ENCODE measurements around the gene ASB2. TPM values are rescaled to one million over a fixed set of nuclear protein-coding genes. Genes with fewer than 3 reads are reported as not detected.

ASB2 gene
- total RNA-seq, 2 donors from 2014 or later, result 115 to 187 TPM

DNA sequence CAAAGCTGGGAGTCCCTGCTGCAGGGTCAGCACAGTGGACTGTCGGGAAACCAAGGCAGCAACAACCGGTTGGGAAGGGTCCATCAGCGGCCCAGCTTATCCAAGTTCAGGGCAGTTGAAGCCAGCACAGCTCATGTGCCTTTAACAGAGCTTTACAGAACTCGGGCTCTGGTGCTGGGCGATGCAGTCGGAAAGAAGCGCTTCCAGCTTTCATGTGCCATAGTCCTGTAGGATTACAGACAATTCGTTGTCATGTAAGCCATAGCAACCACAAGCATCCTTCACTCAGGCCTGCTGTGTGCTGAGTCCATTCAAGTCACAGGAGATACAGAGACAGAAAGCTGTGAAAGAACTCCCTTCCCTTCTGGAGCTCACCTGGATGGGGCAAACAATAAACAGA, 52.7 kb downstream of the ASB2 start:
- no peaks in the 10 kb centered on the region for H3K27me3 ChIP-seq
- TF ChIP-seq, protein P1, sequence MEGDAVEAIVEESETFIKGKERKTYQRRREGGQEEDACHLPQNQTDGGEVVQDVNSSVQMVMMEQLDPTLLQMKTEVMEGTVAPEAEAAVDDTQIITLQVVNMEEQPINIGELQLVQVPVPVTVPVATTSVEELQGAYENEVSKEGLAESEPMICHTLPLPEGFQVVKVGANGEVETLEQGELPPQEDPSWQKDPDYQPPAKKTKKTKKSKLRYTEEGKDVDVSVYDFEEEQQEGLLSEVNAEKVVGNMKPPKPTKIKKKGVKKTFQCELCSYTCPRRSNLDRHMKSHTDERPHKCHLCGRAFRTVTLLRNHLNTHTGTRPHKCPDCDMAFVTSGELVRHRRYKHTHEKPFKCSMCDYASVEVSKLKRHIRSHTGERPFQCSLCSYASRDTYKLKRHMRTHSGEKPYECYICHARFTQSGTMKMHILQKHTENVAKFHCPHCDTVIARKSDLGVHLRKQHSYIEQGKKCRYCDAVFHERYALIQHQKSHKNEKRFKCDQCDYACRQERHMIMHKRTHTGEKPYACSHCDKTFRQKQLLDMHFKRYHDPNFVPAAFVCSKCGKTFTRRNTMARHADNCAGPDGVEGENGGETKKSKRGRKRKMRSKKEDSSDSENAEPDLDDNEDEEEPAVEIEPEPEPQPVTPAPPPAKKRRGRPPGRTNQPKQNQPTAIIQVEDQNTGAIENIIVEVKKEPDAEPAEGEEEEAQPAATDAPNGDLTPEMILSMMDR (IDR thresholded peaks at IDR 0.05), result no peak
- no peaks in the 10 kb centered on the region for H3K36me3 ChIP-seq
- no peak overlapping the region for H3K27ac ChIP-seq
- H3K4me3 ChIP-seq, result no peak overlapping the region
- no peaks in the 10 kb centered on the region for H3K9me3 ChIP-seq
- H3K4me1 ChIP-seq, result no peaks in the 10 kb centered on the region
- no peak for DNase-seq (ENCODE audit: low spot score)

DNA sequence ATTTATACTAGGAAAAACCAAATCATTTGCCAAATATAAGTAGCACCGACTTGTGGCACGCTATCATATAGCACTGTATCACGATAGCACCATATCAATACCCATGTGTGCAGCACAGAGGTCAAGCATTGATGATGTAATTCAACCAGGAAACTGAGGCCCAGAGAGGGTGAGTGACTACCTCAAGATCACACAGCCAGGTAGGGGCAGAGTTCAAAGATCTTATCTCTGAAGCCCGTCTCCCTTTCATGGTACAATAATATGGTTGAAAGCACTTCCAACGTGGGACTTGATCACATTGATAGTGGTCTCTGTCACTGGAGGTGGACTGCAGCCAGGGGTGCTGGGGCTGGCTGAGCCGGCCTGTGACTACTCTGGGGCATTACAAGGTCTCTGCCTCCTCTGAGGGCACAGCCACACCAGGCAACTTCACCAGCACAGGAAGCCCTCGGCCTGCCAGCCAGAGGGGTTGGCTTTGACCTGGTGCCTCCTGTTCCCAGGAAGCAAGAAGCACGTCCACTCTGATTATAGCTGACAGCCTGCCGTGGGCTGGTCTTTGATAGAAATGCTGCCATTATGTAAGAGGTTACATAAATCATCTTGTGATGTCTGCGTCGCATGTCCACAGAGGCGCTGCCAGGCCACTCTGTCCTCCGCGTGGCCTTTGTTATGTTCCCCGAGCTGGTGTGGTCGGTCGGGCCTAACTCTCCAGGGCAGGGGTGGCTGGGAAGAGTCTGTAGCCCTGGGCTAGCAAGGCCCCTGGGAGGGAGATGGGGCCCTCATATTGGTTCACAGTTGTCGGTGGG, 55.2 kb downstream of the ASB2 start:
- Histone ChIP-seq H3K9me3 (no peaks in the 10 kb centered on the region), H3K36me3 (no peaks in the 10 kb centered on the region), H3K4me1 (no peaks in the 10 kb centered on the region), H3K27ac (no peak overlapping the region), H3K4me3 (no peak overlapping the region), H3K27me3 (no peaks in the 10 kb centered on the region)
- no peak for DNase-seq (ENCODE audit: low spot score)
- TF ChIP-seq, protein P1 (IDR thresholded peaks at IDR 0.05), result no peak

DNA sequence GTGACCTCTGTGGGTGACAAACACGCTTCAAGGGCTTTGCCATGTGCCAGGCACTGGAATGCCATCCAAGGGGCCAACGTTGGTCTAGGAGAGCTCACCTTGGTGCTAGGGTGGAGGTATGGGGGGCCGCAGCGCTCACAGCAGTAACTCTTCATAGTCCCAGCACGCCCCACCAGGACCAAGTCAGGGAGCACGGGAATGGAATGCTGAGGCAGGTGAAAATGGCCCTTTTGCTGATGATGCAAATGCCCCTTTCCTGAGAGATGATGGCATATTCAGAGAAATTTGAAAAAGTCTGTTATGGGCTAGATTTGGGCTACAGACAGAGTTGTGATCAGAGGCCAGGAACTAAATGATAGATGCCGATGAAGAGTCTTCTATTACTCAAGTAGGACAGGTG, 59.2 kb downstream of the ASB2 start:
- Histone ChIP-seq H3K9me3 (no peaks in the 10 kb centered on the region), H3K36me3 (no peaks in the 10 kb centered on the region), H3K4me1 (no peaks in the 10 kb centered on the region), H3K27ac (no peak overlapping the region), H3K27me3 (no peaks in the 10 kb centered on the region), H3K4me3 (no peak overlapping the region)
- DNase-seq (ENCODE audit: low spot score), result no peak
- TF ChIP-seq, protein P1 (IDR thresholded peaks at IDR 0.05), result no peak

DNA sequence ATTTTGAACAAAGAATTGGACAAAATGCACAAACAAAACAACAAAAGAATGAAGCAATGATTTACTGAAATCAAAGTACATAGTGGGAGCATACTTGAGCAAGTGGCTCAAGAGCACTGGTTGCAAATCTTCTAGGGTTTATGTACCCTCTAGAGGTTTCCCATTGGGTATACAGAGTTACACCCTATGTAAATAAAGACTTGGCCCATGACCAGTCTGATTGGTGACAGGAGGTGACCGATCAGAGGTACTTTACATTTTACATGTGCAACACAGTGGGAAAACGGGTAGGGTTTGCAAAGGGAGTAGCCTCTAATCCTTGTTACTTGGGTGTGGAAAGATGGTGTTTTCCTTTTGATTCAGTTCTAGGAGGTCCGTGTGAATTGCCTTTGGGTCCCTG, 59.9 kb downstream of the ASB2 start:
- Histone ChIP-seq H3K4me3 (no peak overlapping the region), H3K4me1 (no peaks in the 10 kb centered on the region), H3K9me3 (no peaks in the 10 kb centered on the region), H3K27me3 (no peaks in the 10 kb centered on the region), H3K36me3 (no peaks in the 10 kb centered on the region), H3K27ac (no peak overlapping the region)
- no peak for DNase-seq (ENCODE audit: low spot score)
- TF ChIP-seq, protein P1 (IDR thresholded peaks at IDR 0.05), result no peak

DNA sequence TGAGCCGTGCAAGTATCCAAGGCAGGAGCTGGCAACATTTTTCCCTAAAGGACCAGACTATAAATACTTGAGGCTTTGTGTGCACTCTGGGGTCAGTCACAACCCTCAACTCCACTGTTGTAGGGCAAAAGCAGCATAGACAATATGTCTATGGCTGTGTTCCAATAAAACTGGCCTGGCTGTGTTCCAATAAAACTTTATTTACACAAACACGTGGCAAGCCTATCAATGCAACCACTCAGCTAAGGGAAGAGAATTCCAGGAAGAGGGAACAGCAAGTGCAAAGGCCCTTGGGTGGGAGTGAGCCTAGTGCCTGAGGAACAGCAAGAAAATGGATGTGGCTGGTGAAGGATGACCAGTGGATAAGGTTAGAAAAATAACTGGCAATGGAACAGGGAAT, 60.6 kb downstream of the ASB2 start:
- TF ChIP-seq, protein P1 (IDR thresholded peaks at IDR 0.05), result no peak
- H3K9me3 ChIP-seq, result no peaks in the 10 kb centered on the region
- no peaks in the 10 kb centered on the region for H3K36me3 ChIP-seq
- no peaks in the 10 kb centered on the region for H3K27me3 ChIP-seq
- DNase-seq (ENCODE audit: low spot score), result no peak
- H3K4me1 ChIP-seq, result no peaks in the 10 kb centered on the region
- no peak overlapping the region for H3K4me3 ChIP-seq
- H3K27ac ChIP-seq, result no peak overlapping the region
